Activated T-helper 17 cell treated with anti-CD3 and anti-CD28 coated beads, Interleukin-2, amount 50 U/mL, for 72 hours (primary cell): Measurements from ENCODE around the gene DLG5. TPM values are rescaled to one million over a fixed set of nuclear protein-coding genes. Genes with fewer than 3 reads are reported as not detected.

Source experiments
- ATAC-seq: fragments of 150-1000 bp; cut with Tn5 transposase; replicated peaks from 2 replicates; pipeline ENCODE4 v1.10.0; 2021; ENCODE audit warnings: mild to moderate bottlenecking, moderate library complexity
- H3K27ac Mint-ChIP-seq: one replicate; pipeline ENCODE4 v1.8.0; 2022; ENCODE audit warnings: mixed read lengths
- H3K27me3 Mint-ChIP-seq: one replicate; pipeline ENCODE4 v1.8.0; 2022; ENCODE audit warnings: mixed read lengths
- H3K36me3 Mint-ChIP-seq: one replicate; pipeline ENCODE4 v1.8.0; 2022; ENCODE audit warnings: low read depth, mild to moderate bottlenecking, mixed read lengths
- H3K4me1 Mint-ChIP-seq: one replicate; pipeline ENCODE4 v1.8.0; 2022; ENCODE audit warnings: mixed read lengths
- H3K4me3 Mint-ChIP-seq: one replicate; pipeline ENCODE4 v1.8.0; 2022; ENCODE audit warnings: mild to moderate bottlenecking, mixed read lengths
- H3K9me3 Mint-ChIP-seq: one replicate; pipeline ENCODE4 v1.8.0; 2022; ENCODE audit warnings: mixed read lengths
- total RNA-seq, 2 donors: library from RNA; stranded (reverse); gene quantifications; one replicate each; pipeline ENCODE4 v1.2.3, GENCODE V29; 2022

DLG5 gene
- total RNA-seq, 2 donors from 2014 or later, result 3.0 to 7.1 TPM

GRCh38 chr10:77834540-77834939 is 92.0 kb downstream of the DLG5 start:
- no peaks in the 10 kb centered on the region for H3K9me3 Mint-ChIP-seq
- no peaks in the 10 kb centered on the region for H3K36me3 Mint-ChIP-seq
- no peak for ATAC-seq
- H3K27me3 Mint-ChIP-seq, result no peaks in the 10 kb centered on the region
- peak overlapping the region; percentile 95 for H3K27ac Mint-ChIP-seq
- H3K4me3 Mint-ChIP-seq, result no peak overlapping the region
- H3K4me1 Mint-ChIP-seq, result peaks cover 27% of the 10 kb centered on the region

DNA sequence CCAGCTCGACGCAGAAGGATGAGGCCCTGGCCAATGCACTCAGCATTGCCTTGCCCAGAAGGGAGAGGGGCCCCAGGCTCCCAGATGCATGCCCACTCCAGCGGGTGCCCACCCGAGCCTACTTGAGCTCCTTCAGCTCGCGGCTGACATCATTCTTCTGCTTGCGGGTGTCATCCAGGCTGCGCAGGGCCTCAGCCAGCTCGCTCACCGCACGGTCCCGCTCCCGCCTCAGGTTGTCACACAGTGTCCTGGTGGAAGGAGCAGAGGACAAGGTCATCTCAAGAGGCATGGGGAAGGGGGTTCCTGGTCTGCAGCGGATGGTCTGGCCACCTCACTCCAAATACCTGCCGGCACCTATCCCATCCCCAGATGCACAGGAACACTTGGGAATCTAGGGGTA is 92.8 kb downstream of the DLG5 start:
- H3K9me3 Mint-ChIP-seq, result no peaks in the 10 kb centered on the region
- no peaks in the 10 kb centered on the region for H3K36me3 Mint-ChIP-seq
- no peak for ATAC-seq
- H3K27ac Mint-ChIP-seq, result no peak overlapping the region
- no peaks in the 10 kb centered on the region for H3K27me3 Mint-ChIP-seq
- H3K4me1 Mint-ChIP-seq, result peaks cover 27% of the 10 kb centered on the region
- no peak overlapping the region for H3K4me3 Mint-ChIP-seq

GRCh38 chr10:77833225-77833624 is 93.3 kb downstream of the DLG5 start:
- H3K4me1 Mint-ChIP-seq, result peaks cover 27% of the 10 kb centered on the region
- H3K27ac Mint-ChIP-seq, result no peak overlapping the region
- H3K27me3 Mint-ChIP-seq, result no peaks in the 10 kb centered on the region
- no peak for ATAC-seq
- no peaks in the 10 kb centered on the region for H3K9me3 Mint-ChIP-seq
- peak overlapping the region; percentile 9 for H3K4me3 Mint-ChIP-seq
- H3K36me3 Mint-ChIP-seq, result no peaks in the 10 kb centered on the region

GRCh38 chr10:77832238-77832637 is 94.3 kb downstream of the DLG5 start:
- Mint-ChIP-seq H3K27ac (peak overlapping the region; percentile 72), H3K4me3 (peak overlapping the region; percentile 9), H3K4me1 (peaks cover 27% of the 10 kb centered on the region), H3K27me3 (no peaks in the 10 kb centered on the region), H3K9me3 (no peaks in the 10 kb centered on the region), H3K36me3 (no peaks in the 10 kb centered on the region)
- peak; percentile 61 for ATAC-seq

GRCh38 chr10:77829356-77829755 is 97.2 kb downstream of the DLG5 start:
- ATAC-seq, result no peak
- no peaks in the 10 kb centered on the region for H3K9me3 Mint-ChIP-seq
- no peaks in the 10 kb centered on the region for H3K27me3 Mint-ChIP-seq
- H3K27ac Mint-ChIP-seq, result no peak overlapping the region
- no peak overlapping the region for H3K4me3 Mint-ChIP-seq
- no peaks in the 10 kb centered on the region for H3K36me3 Mint-ChIP-seq
- peaks cover 6% of the 10 kb centered on the region for H3K4me1 Mint-ChIP-seq

DNA sequence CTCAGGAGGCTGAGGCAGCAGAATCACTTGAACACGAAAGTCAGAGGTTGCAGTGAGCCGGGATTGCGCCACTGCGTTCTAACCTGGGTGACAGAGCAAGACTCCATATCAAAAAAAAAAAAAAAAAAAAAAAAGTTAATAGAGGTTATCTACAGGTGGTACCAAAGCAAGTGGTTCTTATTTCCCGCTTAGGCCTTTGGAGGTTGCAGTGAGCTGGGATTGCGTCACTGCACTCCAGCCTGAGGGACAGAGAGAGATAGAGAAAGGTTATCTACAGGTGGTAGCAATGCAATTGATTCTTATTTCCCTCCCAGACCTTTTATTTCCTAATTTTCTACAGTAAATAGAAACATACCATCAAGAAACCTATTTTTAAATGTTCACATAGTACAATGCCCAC is 98.2 kb downstream of the DLG5 start:
- Mint-ChIP-seq H3K27ac (no peak overlapping the region), H3K4me3 (no peak overlapping the region), H3K27me3 (no peaks in the 10 kb centered on the region), H3K4me1 (peaks cover 5% of the 10 kb centered on the region), H3K9me3 (no peaks in the 10 kb centered on the region), H3K36me3 (no peaks in the 10 kb centered on the region)
- ATAC-seq, result no peak

GRCh38 chr10:77827366-77827765 is 99.2 kb downstream of the DLG5 start:
- no peak overlapping the region for H3K27ac Mint-ChIP-seq
- H3K36me3 Mint-ChIP-seq, result no peaks in the 10 kb centered on the region
- H3K4me1 Mint-ChIP-seq, result peaks cover 3% of the 10 kb centered on the region
- no peaks in the 10 kb centered on the region for H3K27me3 Mint-ChIP-seq
- H3K9me3 Mint-ChIP-seq, result no peaks in the 10 kb centered on the region
- H3K4me3 Mint-ChIP-seq, result no peak overlapping the region
- ATAC-seq, result peak; percentile 47

DNA sequence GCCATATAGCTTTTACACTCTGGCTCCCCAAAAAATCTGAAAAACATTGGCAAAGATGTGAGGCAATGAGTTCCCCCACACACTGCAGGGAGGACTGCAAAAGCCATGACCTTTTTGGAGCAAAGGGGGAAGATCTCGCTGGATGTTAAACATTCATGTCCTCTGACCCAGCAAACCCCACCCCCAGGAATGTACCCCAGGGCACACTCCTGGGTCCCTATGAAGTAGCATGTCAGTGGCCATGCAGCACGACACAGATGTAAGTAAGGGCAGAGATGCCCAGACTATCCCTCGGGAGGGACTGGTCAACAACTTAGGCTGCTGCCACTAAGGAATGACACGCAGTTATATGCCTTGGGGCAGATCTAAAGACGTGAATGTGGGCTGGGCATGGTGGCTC is 100.6 kb downstream of the DLG5 start:
- Mint-ChIP-seq H3K36me3 (no peaks in the 10 kb centered on the region), H3K27ac (no peak overlapping the region), H3K4me1 (no peaks in the 10 kb centered on the region), H3K4me3 (no peak overlapping the region), H3K27me3 (no peaks in the 10 kb centered on the region), H3K9me3 (no peaks in the 10 kb centered on the region)
- ATAC-seq, result no peak

DNA sequence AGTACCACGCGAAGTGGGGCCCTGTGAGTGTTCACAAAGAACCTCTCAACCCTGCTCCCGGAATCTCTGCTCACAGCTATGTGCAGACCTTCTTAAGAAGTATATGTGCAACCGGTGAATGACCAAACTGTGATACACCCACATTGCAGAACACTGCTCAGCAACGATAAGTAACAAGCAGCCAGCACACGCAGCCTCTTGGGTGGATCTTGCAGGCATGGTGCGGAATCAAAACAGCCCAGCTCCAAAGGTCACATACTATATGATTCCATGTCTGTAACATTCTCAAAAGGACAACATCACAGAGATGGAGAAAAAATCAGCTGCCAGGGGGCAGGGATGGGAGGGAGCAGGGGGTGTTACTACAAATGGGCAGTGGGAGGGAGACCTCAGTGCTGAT is 101.6 kb downstream of the DLG5 start:
- ATAC-seq, result no peak
- no peaks in the 10 kb centered on the region for H3K4me1 Mint-ChIP-seq
- H3K36me3 Mint-ChIP-seq, result no peaks in the 10 kb centered on the region
- no peak overlapping the region for H3K27ac Mint-ChIP-seq
- H3K4me3 Mint-ChIP-seq, result no peak overlapping the region
- no peaks in the 10 kb centered on the region for H3K27me3 Mint-ChIP-seq
- H3K9me3 Mint-ChIP-seq, result no peaks in the 10 kb centered on the region

DNA sequence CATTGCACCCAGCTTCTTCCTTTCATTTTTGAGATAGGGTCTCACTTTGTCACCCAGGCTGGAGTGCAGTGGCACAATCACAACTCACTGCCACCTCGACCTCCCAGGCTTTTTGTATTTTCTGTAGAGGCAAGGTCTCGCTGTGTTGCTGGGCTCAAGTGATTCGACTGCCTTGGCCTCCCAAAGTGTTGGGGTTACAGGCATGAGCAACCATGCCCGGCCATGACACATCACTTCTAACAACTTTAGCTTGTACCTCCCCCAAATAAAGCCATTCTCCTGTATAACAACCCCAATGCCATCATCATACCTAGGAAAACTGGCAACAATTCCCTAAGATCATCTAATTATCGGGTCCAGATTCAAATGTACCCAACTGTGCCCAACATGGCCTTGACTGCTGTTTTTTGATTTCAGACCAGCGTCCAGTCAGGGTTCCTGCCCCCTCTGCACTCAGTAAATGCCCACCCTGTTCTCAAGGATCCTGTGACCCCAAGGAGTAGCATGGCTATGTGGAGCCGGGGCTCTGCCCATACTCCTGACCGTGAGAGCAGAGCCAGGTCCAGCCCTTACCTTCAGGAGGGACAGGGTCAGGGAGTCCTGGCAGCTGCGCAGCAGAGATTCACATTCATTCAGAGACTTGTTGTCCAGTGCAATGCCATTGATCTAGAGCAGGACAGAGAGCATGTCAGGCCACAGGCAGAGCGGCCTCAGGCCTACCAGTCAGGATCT is 102.6 kb downstream of the DLG5 start:
- Mint-ChIP-seq H3K4me3 (no peak overlapping the region), H3K36me3 (no peaks in the 10 kb centered on the region), H3K27me3 (no peaks in the 10 kb centered on the region), H3K9me3 (no peaks in the 10 kb centered on the region), H3K27ac (no peak overlapping the region), H3K4me1 (no peaks in the 10 kb centered on the region)
- ATAC-seq, result no peak

DNA sequence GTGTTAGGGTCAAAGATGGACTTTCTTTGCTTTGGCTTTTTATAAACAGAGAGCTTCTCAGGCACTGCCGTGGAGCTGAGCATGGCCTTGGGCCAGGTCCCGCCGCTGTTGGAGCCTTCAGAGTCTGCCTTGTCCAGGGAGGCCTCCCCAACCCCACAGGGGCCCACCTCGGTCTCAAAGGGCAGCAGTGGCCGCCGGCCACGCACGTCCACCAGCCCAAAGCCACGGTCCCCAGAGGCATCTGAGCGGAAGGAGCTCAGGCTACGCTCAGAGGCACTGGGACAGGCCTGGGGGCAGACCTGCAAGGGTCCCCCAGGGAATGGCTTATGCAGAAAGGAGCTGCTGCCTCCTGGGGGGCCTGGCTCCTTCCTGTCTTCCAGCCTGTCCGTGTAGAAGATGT is 105.0 kb downstream of the DLG5 start:
- Mint-ChIP-seq H3K27me3 (no peaks in the 10 kb centered on the region), H3K4me1 (peaks cover 5% of the 10 kb centered on the region), H3K36me3 (no peaks in the 10 kb centered on the region), H3K9me3 (no peaks in the 10 kb centered on the region), H3K27ac (no peak overlapping the region), H3K4me3 (no peak overlapping the region)
- ATAC-seq, result no peak

- no peak for ATAC-seq
- Mint-ChIP-seq H3K36me3 (no peaks in the 10 kb centered on the region), H3K27me3 (no peaks in the 10 kb centered on the region), H3K4me1 (peaks cover 5% of the 10 kb centered on the region), H3K4me3 (no peak overlapping the region), H3K27ac (peak overlapping the region; percentile 29), H3K9me3 (no peaks in the 10 kb centered on the region)
These were observed 105.5 kb downstream of the DLG5 start for GRCh38 chr10:77821036-77821435.

DNA sequence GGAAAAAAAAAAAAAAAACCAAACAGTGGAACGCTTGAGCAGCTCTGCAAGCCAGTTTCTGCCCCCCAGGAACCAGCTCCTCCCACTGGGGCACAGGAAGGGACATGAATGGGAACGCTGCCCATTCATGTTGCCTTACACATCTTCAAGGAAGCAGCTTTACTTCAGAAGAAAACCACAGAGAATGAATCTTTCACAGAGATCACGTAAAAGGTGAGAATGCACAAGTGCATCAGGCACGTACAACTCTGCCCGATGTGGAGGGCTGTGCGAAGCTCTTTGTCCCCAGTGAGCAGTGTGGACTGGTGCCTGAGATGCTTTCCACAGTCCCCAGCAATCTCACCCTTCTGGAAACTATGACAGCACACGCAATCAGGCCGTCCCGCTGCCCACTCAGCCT is 106.2 kb downstream of the DLG5 start:
- no peaks in the 10 kb centered on the region for H3K27me3 Mint-ChIP-seq
- peaks cover 5% of the 10 kb centered on the region for H3K4me1 Mint-ChIP-seq
- no peaks in the 10 kb centered on the region for H3K9me3 Mint-ChIP-seq
- H3K4me3 Mint-ChIP-seq, result no peak overlapping the region
- peak overlapping the region; percentile 29 for H3K27ac Mint-ChIP-seq
- peak; percentile 79 for ATAC-seq
- no peaks in the 10 kb centered on the region for H3K36me3 Mint-ChIP-seq

DNA sequence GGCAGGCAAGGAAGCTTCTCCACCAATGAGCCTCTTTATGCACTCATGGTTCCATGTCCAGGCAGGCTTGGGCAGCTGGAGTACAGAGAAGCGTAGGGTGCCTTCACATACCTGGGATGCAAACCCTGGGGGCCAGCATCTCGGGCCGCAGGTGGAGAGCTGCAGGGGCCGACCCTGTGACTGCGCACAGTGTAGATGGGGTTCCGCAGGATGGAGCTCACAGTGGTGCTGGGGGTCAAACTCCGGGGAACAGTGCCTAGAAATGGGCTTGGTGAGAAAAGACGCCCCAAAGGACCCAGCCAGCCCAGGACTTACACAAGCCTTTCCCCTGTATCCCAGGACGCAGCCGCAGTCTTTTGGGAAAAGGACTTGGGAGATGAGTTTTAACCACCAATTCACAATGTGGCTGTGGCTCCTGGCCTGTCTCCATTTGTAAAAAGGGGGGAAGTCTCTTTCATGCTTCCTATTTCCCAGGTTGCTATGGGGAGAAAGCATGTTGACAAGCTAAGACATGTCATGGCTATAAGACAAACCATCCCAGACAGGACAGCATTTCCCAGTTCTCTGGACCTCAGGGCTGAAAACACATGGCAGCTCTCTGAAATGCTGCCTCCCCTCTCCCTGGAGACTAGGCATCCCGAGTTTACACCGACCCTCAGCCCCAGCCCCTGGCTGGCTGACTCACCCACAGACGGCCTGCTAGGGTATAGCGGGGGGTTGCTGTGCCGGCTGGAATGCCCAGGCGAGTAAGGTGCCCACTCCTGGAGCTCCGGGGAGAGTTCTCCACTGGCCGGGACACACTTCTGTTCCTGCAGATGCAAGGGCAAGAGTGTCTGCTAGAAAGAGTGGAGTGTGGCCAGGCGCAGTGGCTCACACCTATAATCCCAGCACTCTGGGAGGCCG is 107.1 kb downstream of the DLG5 start:
- Mint-ChIP-seq H3K36me3 (no peaks in the 10 kb centered on the region), H3K9me3 (no peaks in the 10 kb centered on the region), H3K27ac (no peak overlapping the region), H3K4me3 (no peak overlapping the region), H3K27me3 (no peaks in the 10 kb centered on the region), H3K4me1 (peaks cover 5% of the 10 kb centered on the region)
- no peak for ATAC-seq

GRCh38 chr10:77818378-77818777 is 108.2 kb downstream of the DLG5 start:
- no peak for ATAC-seq
- no peaks in the 10 kb centered on the region for H3K9me3 Mint-ChIP-seq

More at GRCh38 chr10:77818378-77818777, 108.2 kb downstream of the DLG5 start:
- H3K4me3 Mint-ChIP-seq, result no peak overlapping the region
- no peaks in the 10 kb centered on the region for H3K27me3 Mint-ChIP-seq
- H3K36me3 Mint-ChIP-seq, result no peaks in the 10 kb centered on the region
- peak overlapping the region; percentile 76 for H3K27ac Mint-ChIP-seq
- peaks cover 5% of the 10 kb centered on the region for H3K4me1 Mint-ChIP-seq
